Measurements from ENCODE around the gene GOLGB1. TPM values are rescaled to one million over a fixed set of nuclear protein-coding genes. Genes with fewer than 3 reads are reported as not detected.

Gene GOLGB1
- total RNA-seq, 2 experiments from 2014 or later = 11.5 to 30.3 TPM

- no peak overlapping the region for H3K4me3 ChIP-seq (ENCODE audit: low read depth, low read length, poor library complexity, severe bottlenecking)
- BruUV-seq (replicated peaks) = no TSS peak
- no peak overlapping the region for H3K4me2 ChIP-seq (ENCODE audit: low read length)
- H3K27ac ChIP-seq (ENCODE audit: low read depth, low read length, poor library complexity, severe bottlenecking) = no peak overlapping the region
- H2AFZ ChIP-seq (ENCODE audit: low read length) = no peak overlapping the region
- POLR2A ChIA-PET = interaction anchor here (1.7 to 1.8 kb wide), 2 partner anchors 16 to 39 kb away, joined by 5 to 7 read pairs; no protein-coding TSS in a partner anchor
- TF ChIP-seq CTCF (conservative IDR thresholded peaks at IDR 0.05; ENCODE audit: low read length) (no peak), EZH2phosphoT487 (IDR thresholded peaks at IDR 0.05; ENCODE audit: borderline replicate concordance, low read depth, low read length) (no peak)
- H3K36me3 ChIP-seq (ENCODE audit: insufficient read depth, low read length) = peaks cover 69% of the 10 kb centered on the region
- no peak for DNase-seq (ENCODE audit: low spot score)
- H3K79me2 ChIP-seq (ENCODE audit: insufficient read depth, low read depth, low read length) = no peaks in the 10 kb centered on the region
- H3K9me2 ChIP-seq (ENCODE audit: insufficient read depth, low read length) = no peaks in the 10 kb centered on the region
- CTCF ChIA-PET (ENCODE audit: unreplicated experiment) = no interaction called here
- no peaks in the 10 kb centered on the region for H4K20me1 ChIP-seq (ENCODE audit: insufficient read depth, low read length)
- no peaks in the 10 kb centered on the region for H3K4me1 ChIP-seq (ENCODE audit: insufficient read depth, low read length, poor library complexity, severe bottlenecking)
- no peaks in the 10 kb centered on the region for H3K9me3 ChIP-seq (ENCODE audit: low read length)
- intact Hi-C loops (cut with micrococcal nuclease; ENCODE audit: unreplicated experiment) = no loop called here
Measured at GRCh38 chr3:121769246-121769645, 19.7 kb upstream of the GOLGB1 start.

DNA sequence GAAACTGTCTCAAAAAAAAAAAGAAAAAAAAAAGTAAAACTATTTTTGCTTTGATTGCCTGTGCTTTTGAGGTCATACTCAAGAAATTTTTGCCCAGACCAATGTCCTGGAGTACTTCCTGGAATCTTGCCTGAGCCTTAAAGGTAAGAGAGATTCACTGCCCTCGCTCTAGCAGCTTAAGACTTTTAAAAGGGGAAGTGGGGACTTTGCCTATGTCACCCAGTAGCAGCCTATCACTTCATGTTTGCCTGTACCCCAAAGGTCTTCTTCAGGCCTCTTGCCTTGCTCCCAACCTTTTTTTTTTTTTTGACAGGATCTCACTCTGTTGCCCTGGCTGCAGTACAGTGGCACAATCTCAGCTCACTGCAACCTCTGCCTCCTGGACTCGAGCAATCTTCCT, 18.9 kb upstream of the GOLGB1 start:
- no peak overlapping the region for H3K27ac ChIP-seq (ENCODE audit: low read depth, low read length, poor library complexity, severe bottlenecking)
- H4K20me1 ChIP-seq (ENCODE audit: insufficient read depth, low read length) = no peaks in the 10 kb centered on the region
- CTCF ChIA-PET (ENCODE audit: unreplicated experiment) = no interaction called here
- no peak overlapping the region for H2AFZ ChIP-seq (ENCODE audit: low read length)
- no peaks in the 10 kb centered on the region for H3K9me3 ChIP-seq (ENCODE audit: low read length)
- POLR2A ChIA-PET = interaction anchor here (0.7 to 1.7 kb wide), 3 partner anchors 15 to 179 kb away, joined by 3 to 4 read pairs (median 3); no protein-coding TSS in a partner anchor
- DNase-seq (ENCODE audit: low spot score) = peak; percentile 10
- H3K4me3 ChIP-seq (ENCODE audit: low read depth, low read length, poor library complexity, severe bottlenecking) = no peak overlapping the region
- no TSS peak for BruUV-seq (replicated peaks)
- H3K4me1 ChIP-seq (ENCODE audit: insufficient read depth, low read length, poor library complexity, severe bottlenecking) = no peaks in the 10 kb centered on the region
- H3K79me2 ChIP-seq (ENCODE audit: insufficient read depth, low read depth, low read length) = no peaks in the 10 kb centered on the region
- intact Hi-C loops (cut with micrococcal nuclease; ENCODE audit: unreplicated experiment) = no loop called here
- H3K4me2 ChIP-seq (ENCODE audit: low read length) = no peak overlapping the region
- H3K9me2 ChIP-seq (ENCODE audit: insufficient read depth, low read length) = no peaks in the 10 kb centered on the region
- TF ChIP-seq EZH2phosphoT487 (IDR thresholded peaks at IDR 0.05; ENCODE audit: borderline replicate concordance, low read depth, low read length) (no peak), CTCF (conservative IDR thresholded peaks at IDR 0.05; ENCODE audit: low read length) (no peak)
- H3K36me3 ChIP-seq (ENCODE audit: insufficient read depth, low read length) = peaks cover 61% of the 10 kb centered on the region

- no peak for DNase-seq (ENCODE audit: low spot score)
- intact Hi-C loops (cut with micrococcal nuclease; ENCODE audit: unreplicated experiment) = no loop called here
- H3K4me1 ChIP-seq (ENCODE audit: insufficient read depth, low read length, poor library complexity, severe bottlenecking) = peaks cover 16% of the 10 kb centered on the region
- H3K4me2 ChIP-seq (ENCODE audit: low read length) = no peak overlapping the region
- no peak overlapping the region for H3K27ac ChIP-seq (ENCODE audit: low read depth, low read length, poor library complexity, severe bottlenecking)
- POLR2A ChIA-PET = interaction anchor here (0.6 to 1.1 kb wide), 2 partner anchors 34 to 608 kb away, joined by 3 read pairs; no protein-coding TSS in a partner anchor
- H3K9me2 ChIP-seq (ENCODE audit: insufficient read depth, low read length) = no peaks in the 10 kb centered on the region
- no peaks in the 10 kb centered on the region for H3K79me2 ChIP-seq (ENCODE audit: insufficient read depth, low read depth, low read length)
- no peaks in the 10 kb centered on the region for H3K36me3 ChIP-seq (ENCODE audit: insufficient read depth, low read length)
- H3K9me3 ChIP-seq (ENCODE audit: low read length) = no peaks in the 10 kb centered on the region
- H2AFZ ChIP-seq (ENCODE audit: low read length) = no peak overlapping the region
- no peak overlapping the region for H3K4me3 ChIP-seq (ENCODE audit: low read depth, low read length, poor library complexity, severe bottlenecking)
- TF ChIP-seq EZH2phosphoT487 (IDR thresholded peaks at IDR 0.05; ENCODE audit: borderline replicate concordance, low read depth, low read length) (no peak), CTCF (conservative IDR thresholded peaks at IDR 0.05; ENCODE audit: low read length) (no peak)
- CTCF ChIA-PET (ENCODE audit: unreplicated experiment) = no interaction called here
- no peaks in the 10 kb centered on the region for H4K20me1 ChIP-seq (ENCODE audit: insufficient read depth, low read length)
- BruUV-seq (replicated peaks) = no TSS peak
Measured at GRCh38 chr3:121759541-121760202, 10.1 kb upstream of the GOLGB1 start.

Data from OCI-LY7 (cell line).